Testis (tissue), 3 donors: ENCODE results near the gene BEND3. TPM values are rescaled to one million over a fixed set of nuclear protein-coding genes. Genes with fewer than 3 reads are reported as not detected.

ENCODE experiments used
- DNase-seq: peaks from one replicate; pipeline ENCODE4 v3.0.0-alpha.2; 2019
- H3K27ac ChIP-seq, 2 donors: fragments of 200-600 bp; sonication (generic); one replicate each; pipeline ENCODE4 v1.5.1; 2019
- H3K27me3 ChIP-seq: fragments of 200-600 bp; sonication (generic); one replicate; pipeline ENCODE4 v1.5.1; 2019
- H3K36me3 ChIP-seq: fragments of 200-600 bp; sonication (generic); one replicate; pipeline ENCODE4 v1.5.1; 2017; ENCODE audit warnings: low read depth; ENCODE audit errors: missing control alignments
- H3K4me1 ChIP-seq: fragments of 200-600 bp; sonication (generic); one replicate; pipeline ENCODE4 v1.5.1; 2019
- H3K4me3 ChIP-seq, 2 donors: fragments of 200-600 bp; sonication (generic); one replicate each; pipeline ENCODE4 v1.5.1; 2017 to 2019
- H3K9me3 ChIP-seq: fragments of 200-600 bp; sonication (generic); one replicate; pipeline ENCODE4 v1.5.1; 2017
- POLR2A ChIP-seq: fragments of 450-650 bp; IDR thresholded peaks from one replicate; pipeline ENCODE4 v1.6.1; 2017; ENCODE audit warnings: antibody characterized with exemption, mild to moderate bottlenecking, moderate library complexity
- WGBS, 2 donors: methylation state at CpG; one replicate each; pipeline ENCODE4 v1.1.5; 2018; 5-methylcytosine and 5-hydroxymethylcytosine counted together
- intact Hi-C: fragments of 100-400 bp; cut with DNase I; formaldehyde crosslinking; loops from one replicate; pipeline ENCODE4 v1.15.1; 2023; ENCODE audit warnings: low total_unique reads
- polyA plus RNA-seq: library from polyadenylated mRNA; stranded (reverse); fragments of 350-450 nt; fragmentation: Illumina TruSeq; extraction: RNeasy Lipid Tissue Mini Kit (QIAGEN cat#74804); gene quantifications from one replicate; pipeline ENCODE4 v1.2.3, GENCODE V29; 2014; ENCODE audit warnings: low read depth, low replicate concordance; ENCODE audit not compliant: insufficient read depth
- total RNA-seq, 2 donors: library from RNA; depleted of rRNA; stranded (reverse); fragments of >200 nt; gene quantifications; one replicate each; pipeline ENCODE4 v1.2.3, GENCODE V29; 2016
- TF ChIP-seq, protein P1 (sequence below), 3 experiments: fragments of 450-650 bp in 2 of 3; fragments of 200-600 bp in 1 of 3; sonication (generic) in 1 of 3; IDR thresholded peaks; one replicate each; pipeline ENCODE4 v1.5.1; 2016 to 2019; ENCODE audit warnings: antibody characterized with exemption in 3 of 3, mild to moderate bottlenecking in 2 of 3, moderate library complexity in 1 of 3

Gene BEND3
- total and polyA plus RNA-seq, 3 donors from 2014 or later: 3.7 to 7.6 (median 6.9) TPM

DNA sequence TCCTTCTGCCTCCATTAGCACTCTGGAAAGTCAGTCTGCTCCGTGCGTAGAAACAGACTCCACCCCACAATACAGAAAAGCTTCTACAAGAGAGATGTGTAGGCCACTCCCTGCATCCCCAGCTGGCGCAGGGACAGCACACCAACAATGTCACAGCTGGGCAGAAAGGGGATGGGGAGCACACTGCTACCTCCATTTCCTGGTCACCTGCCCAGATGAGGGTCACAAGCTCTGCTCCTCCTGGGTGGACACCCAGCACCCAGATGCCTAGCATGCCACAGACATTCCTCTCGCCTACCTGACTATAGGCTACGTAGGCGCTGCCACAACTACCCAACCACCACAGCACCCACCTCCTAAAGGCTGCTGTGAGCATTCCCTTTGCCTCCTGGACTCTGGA, 12.2 kb downstream of the BEND3 start:
- Histone ChIP-seq H3K4me3 (no peak overlapping the region), H3K27me3 (no peaks in the 10 kb centered on the region), H3K4me1 (no peaks in the 10 kb centered on the region), H3K9me3 (no peaks in the 10 kb centered on the region), H3K36me3 (no peaks in the 10 kb centered on the region), H3K27ac (no peak overlapping the region)
- WGBS, 2 donors: 91 to 96% methylated on average over 5 to 6 of the region's 6 CpGs
- intact Hi-C loops: no loop called here
- no peak for DNase-seq
- TF ChIP-seq POLR2A: no peak
- TF ChIP-seq, protein P1, sequence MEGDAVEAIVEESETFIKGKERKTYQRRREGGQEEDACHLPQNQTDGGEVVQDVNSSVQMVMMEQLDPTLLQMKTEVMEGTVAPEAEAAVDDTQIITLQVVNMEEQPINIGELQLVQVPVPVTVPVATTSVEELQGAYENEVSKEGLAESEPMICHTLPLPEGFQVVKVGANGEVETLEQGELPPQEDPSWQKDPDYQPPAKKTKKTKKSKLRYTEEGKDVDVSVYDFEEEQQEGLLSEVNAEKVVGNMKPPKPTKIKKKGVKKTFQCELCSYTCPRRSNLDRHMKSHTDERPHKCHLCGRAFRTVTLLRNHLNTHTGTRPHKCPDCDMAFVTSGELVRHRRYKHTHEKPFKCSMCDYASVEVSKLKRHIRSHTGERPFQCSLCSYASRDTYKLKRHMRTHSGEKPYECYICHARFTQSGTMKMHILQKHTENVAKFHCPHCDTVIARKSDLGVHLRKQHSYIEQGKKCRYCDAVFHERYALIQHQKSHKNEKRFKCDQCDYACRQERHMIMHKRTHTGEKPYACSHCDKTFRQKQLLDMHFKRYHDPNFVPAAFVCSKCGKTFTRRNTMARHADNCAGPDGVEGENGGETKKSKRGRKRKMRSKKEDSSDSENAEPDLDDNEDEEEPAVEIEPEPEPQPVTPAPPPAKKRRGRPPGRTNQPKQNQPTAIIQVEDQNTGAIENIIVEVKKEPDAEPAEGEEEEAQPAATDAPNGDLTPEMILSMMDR (IDR thresholded peaks at IDR 0.05): no peak

DNA sequence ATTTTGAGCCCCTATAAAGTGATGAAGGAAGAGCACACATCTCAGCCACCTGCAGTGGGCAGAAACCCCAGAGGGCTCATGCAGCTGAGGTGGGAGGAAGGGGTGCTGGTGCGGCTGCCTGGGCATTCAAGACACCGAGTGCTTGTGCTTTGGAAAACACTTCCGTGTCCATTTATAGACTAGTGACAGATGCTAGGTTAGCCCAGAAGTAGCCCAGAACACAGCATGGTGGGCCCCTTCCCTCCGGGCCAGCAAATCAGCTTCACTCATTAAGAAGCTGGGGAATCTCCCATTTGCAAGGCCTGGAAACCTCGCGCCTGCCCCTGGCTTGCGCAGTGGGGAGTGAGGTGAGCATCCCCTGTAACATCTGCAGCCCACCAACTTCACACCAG, 12.9 kb downstream of the BEND3 start:
- TF ChIP-seq POLR2A: no peak
- TF ChIP-seq, protein P1 (IDR thresholded peaks at IDR 0.05): no peak
- Histone ChIP-seq H3K27me3 (no peaks in the 10 kb centered on the region), H3K9me3 (no peaks in the 10 kb centered on the region), H3K36me3 (no peaks in the 10 kb centered on the region), H3K4me1 (no peaks in the 10 kb centered on the region), H3K4me3 (no peak overlapping the region), H3K27ac (no peak overlapping the region)
- 89 to 92% methylated on average over 7 of the region's 7 CpGs for WGBS, 2 donors
- intact Hi-C loops: no loop called here
- DNase-seq: no peak

DNA sequence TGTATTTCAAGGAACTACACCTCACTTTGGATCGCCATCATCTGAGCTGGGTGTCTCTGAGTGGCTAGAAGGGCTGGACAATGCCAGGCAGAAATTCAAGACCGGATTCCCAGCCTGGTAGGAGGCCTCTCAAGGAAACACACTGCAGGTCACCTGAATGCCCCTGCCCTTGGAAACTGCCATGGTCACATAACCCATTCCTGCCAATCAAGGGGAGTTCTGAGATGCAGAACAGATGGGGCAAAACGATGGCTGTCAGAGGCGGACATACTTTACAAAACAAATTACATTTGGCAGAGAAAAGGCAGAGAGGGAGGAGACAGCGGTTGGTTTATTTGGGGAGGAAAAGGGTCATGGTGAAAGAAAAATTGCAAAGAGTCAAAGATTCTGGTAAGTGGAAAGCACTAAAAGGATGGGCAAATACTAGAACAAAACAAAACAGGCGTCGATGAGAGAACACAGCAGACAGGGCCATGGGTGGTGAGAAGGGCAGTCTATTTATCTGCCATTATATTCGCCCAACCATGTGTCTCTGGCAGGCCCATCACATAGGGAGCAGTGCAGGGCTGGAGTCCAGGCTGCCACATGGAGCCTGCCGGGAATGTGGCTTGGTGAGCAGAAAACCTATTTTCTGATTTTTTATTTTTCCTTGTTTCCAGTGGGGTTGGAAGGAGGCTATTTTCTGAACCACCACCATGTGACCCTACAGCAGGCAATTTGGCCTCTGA, 13.5 kb downstream of the BEND3 start:
- no peaks in the 10 kb centered on the region for H3K27me3 ChIP-seq
- H3K27ac ChIP-seq: no peak overlapping the region
- intact Hi-C loops: no loop called here
- no peak for DNase-seq
- WGBS, 2 donors: 82 to 84% methylated on average over 9 of the region's 9 CpGs
- H3K36me3 ChIP-seq: no peaks in the 10 kb centered on the region
- no peaks in the 10 kb centered on the region for H3K9me3 ChIP-seq
- H3K4me3 ChIP-seq: no peak overlapping the region
- H3K4me1 ChIP-seq: no peaks in the 10 kb centered on the region
- TF ChIP-seq, protein P1 (IDR thresholded peaks at IDR 0.05): no peak
- no peak for TF ChIP-seq POLR2A

DNA sequence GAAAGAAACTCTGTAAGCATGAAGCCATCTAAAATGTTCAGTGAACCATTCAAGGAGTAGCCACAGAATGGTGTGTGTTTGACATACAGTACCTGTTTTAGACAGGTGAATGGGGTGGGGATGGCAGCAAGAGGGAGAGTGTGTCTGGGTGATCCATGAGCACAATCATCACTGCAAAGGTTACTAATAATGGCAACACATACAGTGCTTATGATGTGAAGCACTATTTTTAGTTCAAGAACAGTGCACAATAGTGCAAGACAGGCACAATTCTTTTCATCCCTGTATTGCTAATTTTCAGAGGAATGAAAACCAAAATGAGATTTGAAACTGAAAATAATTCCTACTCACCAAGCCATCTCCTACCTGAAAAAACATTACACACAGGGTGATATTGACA, 14.1 kb downstream of the BEND3 start:
- Histone ChIP-seq H3K27me3 (no peaks in the 10 kb centered on the region), H3K9me3 (no peaks in the 10 kb centered on the region), H3K4me3 (no peak overlapping the region), H3K36me3 (no peaks in the 10 kb centered on the region), H3K4me1 (no peaks in the 10 kb centered on the region), H3K27ac (no peak overlapping the region)
- no peak for TF ChIP-seq POLR2A
- TF ChIP-seq, protein P1 (IDR thresholded peaks at IDR 0.05): no peak
- intact Hi-C loops: no loop called here
- no peak for DNase-seq
